Stromal cell of bone marrow (primary cell): ENCODE measurements around the gene CATSPER1.
A peak's percentile ranks its signal among the peaks of the same experiment; 100 is the strongest.

Experiments used
- DNase-seq: peaks from one replicate; pipeline ENCODE4 v3.0.0-alpha.2; 2012; ENCODE audit warnings: low read depth

Gene CATSPER1

GRCh38 chr11:66002648-66003225 lies 23.5 kb downstream of the CATSPER1 start:
- peak; percentile 26 for DNase-seq

- DNase-seq = peak; percentile 97
Measured at GRCh38 chr11:66001942-66002647, 24.2 kb downstream of the CATSPER1 start, which contains the start of the genes BANF1 and EIF1AD. BANF1 (plus strand) TSS chr11:66002503; CDS start chr11:66003251, 748 bp downstream. EIF1AD (minus strand) TSS chr11:66002157; CDS start chr11:66000389, 1,768 bp downstream.

- DNase-seq = no peak
Measured at GRCh38 chr11:65997286-65997685, 29.0 kb downstream of the CATSPER1 start.

GRCh38 chr11:65992056-65992455 lies 34.2 kb downstream of the CATSPER1 start:
- no peak for DNase-seq

GRCh38 chr11:65988791-65989592 lies 37.3 kb downstream of the CATSPER1 start:
- peak; percentile 91 for DNase-seq

- DNase-seq = no peak
Measured at GRCh38 chr11:65987336-65987735, 38.9 kb downstream of the CATSPER1 start.

GRCh38 chr11:65983589-65983987 lies 42.7 kb downstream of the CATSPER1 start:
- no peak for DNase-seq

- no peak for DNase-seq
Measured at GRCh38 chr11:65982824-65983588, 43.3 kb downstream of the CATSPER1 start.

- no peak for DNase-seq
Measured at GRCh38 chr11:65981972-65982823, 44.1 kb downstream of the CATSPER1 start.

- no peak for DNase-seq
Measured at GRCh38 chr11:65981101-65981740, 45.1 kb downstream of the CATSPER1 start.

- DNase-seq = no peak
Measured at GRCh38 chr11:65979261-65979759, 47.0 kb downstream of the CATSPER1 start.

- no peak for DNase-seq
Measured at GRCh38 chr11:65978391-65979238, 47.7 kb downstream of the CATSPER1 start.

- DNase-seq = no peak
Measured at GRCh38 chr11:65977621-65978390, 48.5 kb downstream of the CATSPER1 start.

- DNase-seq = no peak
Measured at GRCh38 chr11:65976216-65977176, 49.8 kb downstream of the CATSPER1 start.

GRCh38 chr11:65975771-65976170 lies 50.5 kb downstream of the CATSPER1 start:
- DNase-seq = no peak

- peak; percentile 33 for DNase-seq
Measured at GRCh38 chr11:65973439-65974110, 52.7 kb downstream of the CATSPER1 start.

- no peak for DNase-seq
Measured at GRCh38 chr11:65972116-65972515, 54.2 kb downstream of the CATSPER1 start.
